ENCODE results near the gene NKAIN2.
"Not testable (repeated sequence)": the region's sequence is repeated elsewhere in the genome, so short reads cannot be mapped to it uniquely, and the experiment has no call there.

Gene NKAIN2

DNA sequence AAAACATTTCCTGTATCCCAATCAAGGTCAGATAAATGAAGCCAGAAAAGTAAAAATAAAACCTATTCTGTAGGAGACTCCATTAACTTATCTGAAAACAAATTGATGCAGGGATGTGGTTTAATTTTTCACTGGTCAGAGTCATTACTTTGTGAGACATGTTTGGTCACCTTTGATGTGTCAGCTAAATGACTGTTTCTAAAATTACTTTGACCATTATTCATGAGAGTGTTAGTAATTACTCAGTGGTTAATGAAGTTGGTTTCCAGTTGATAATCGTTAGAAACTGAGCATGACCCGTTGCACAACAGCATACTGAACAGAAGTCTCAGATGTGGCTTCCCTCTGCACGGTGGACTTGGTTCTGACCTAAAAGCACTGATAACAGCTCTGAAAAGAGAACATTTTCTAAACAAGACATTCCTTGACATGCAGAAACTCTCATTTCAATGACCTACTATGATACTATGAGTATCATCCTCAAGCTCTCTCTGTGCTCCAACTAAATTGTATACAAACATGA, 748.1 kb downstream of the NKAIN2 start:
- Histone ChIP-seq H3K9me2 (replicated peaks; ENCODE audit: insufficient read depth, low read length) (no peaks in the 10 kb centered on the region; the same call in 1 of the 2 replicates), H4K20me1 (ENCODE audit: low read depth, low read length) (no peaks in the 10 kb centered on the region), H3K9me3 (ENCODE audit: insufficient read depth, low read length) (no peaks in the 10 kb centered on the region), H3K27ac (ENCODE audit: low read depth, low read length) (no peak overlapping the region), H3K4me2 (ENCODE audit: low read depth, low read length, poor library complexity, severe bottlenecking) (no peak overlapping the region), H3K4me3 (ENCODE audit: insufficient read depth, low read length, poor library complexity, severe bottlenecking) (no peak overlapping the region), H3K79me2 (ENCODE audit: insufficient read depth, low read length) (no peaks in the 10 kb centered on the region), H2AFZ (ENCODE audit: low read depth, low read length, severe bottlenecking) (no peak overlapping the region), H3K9ac (ENCODE audit: low read length) (no peak overlapping the region), H3K36me3 (ENCODE audit: low read length) (no peaks in the 10 kb centered on the region), H3F3A (ENCODE audit: insufficient read depth) (no peaks in the 10 kb centered on the region), H3K27me3 (ENCODE audit: low read length) (no peaks in the 10 kb centered on the region)
- TF ChIP-seq CTCF (IDR thresholded peaks at IDR 0.05; ENCODE audit: insufficient read depth, low read length, poor library complexity, severe bottlenecking) (no peak), EZH2phosphoT487 (conservative IDR thresholded peaks at IDR 0.05; ENCODE audit: low read length) (no peak)

DNA sequence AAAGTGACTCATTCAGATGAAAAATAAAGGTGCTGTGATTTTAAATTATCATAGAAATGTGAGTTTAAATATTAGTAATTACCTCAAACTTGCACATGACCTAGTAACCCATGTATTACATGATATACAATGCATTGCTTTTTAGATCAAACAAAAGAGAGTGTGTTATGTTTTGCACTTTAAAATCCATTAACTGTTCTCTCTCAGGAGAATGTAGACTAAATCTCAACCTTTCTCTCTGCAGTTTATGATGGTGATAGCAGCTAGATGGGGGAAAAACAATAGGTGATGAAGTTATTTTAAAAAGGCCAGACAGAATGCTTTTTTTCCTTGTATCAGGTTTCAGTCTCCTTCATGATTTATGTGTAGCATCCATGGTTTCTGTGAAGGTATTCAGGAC, 754.2 kb downstream of the NKAIN2 start:
- H3K36me3 ChIP-seq (ENCODE audit: low read length) = no peaks in the 10 kb centered on the region
- H3K4me3 ChIP-seq (ENCODE audit: insufficient read depth, low read length, poor library complexity, severe bottlenecking) = no peak overlapping the region
- H3K9me3 ChIP-seq (ENCODE audit: insufficient read depth, low read length) = no peaks in the 10 kb centered on the region
- H3K79me2 ChIP-seq (ENCODE audit: insufficient read depth, low read length) = no peaks in the 10 kb centered on the region
- TF ChIP-seq EZH2phosphoT487 (conservative IDR thresholded peaks at IDR 0.05; ENCODE audit: low read length) = no peak
- TF ChIP-seq CTCF (IDR thresholded peaks at IDR 0.05; ENCODE audit: insufficient read depth, low read length, poor library complexity, severe bottlenecking) = no peak
- H3K27ac ChIP-seq (ENCODE audit: low read depth, low read length) = no peak overlapping the region
- no peaks in the 10 kb centered on the region for H3K9me2 ChIP-seq (replicated peaks; ENCODE audit: insufficient read depth, low read length)
- no peak overlapping the region for H3K9ac ChIP-seq (ENCODE audit: low read length)
- H2AFZ ChIP-seq (ENCODE audit: low read depth, low read length, severe bottlenecking) = no peak overlapping the region
- H3F3A ChIP-seq (ENCODE audit: insufficient read depth) = no peaks in the 10 kb centered on the region
- no peaks in the 10 kb centered on the region for H3K27me3 ChIP-seq (ENCODE audit: low read length)
- H3K4me2 ChIP-seq (ENCODE audit: low read depth, low read length, poor library complexity, severe bottlenecking) = no peak overlapping the region
- no peaks in the 10 kb centered on the region for H4K20me1 ChIP-seq (ENCODE audit: low read depth, low read length)

- H2AFZ ChIP-seq (ENCODE audit: low read depth, low read length, severe bottlenecking); H3K4me3 ChIP-seq (ENCODE audit: insufficient read depth, low read length, poor library complexity, severe bottlenecking); H3K27ac ChIP-seq (ENCODE audit: low read depth, low read length); H3K4me2 ChIP-seq (ENCODE audit: low read depth, low read length, poor library complexity, severe bottlenecking); H3K79me2 ChIP-seq (ENCODE audit: insufficient read depth, low read length); H3F3A ChIP-seq (ENCODE audit: insufficient read depth); H3K36me3 ChIP-seq (ENCODE audit: low read length); H3K9me2 ChIP-seq (replicated peaks; ENCODE audit: insufficient read depth, low read length); H3K9me3 ChIP-seq (ENCODE audit: insufficient read depth, low read length); H3K9ac ChIP-seq (ENCODE audit: low read length); H3K27me3 ChIP-seq (ENCODE audit: low read length); H4K20me1 ChIP-seq (ENCODE audit: low read depth, low read length): not testable (repeated sequence)
These were observed 756.4 kb downstream of the NKAIN2 start for GRCh38 chr6:124560078-124560477.

GRCh38 chr6:124560873-124561567, 757.4 kb downstream of the NKAIN2 start:
- H3K36me3 ChIP-seq (ENCODE audit: low read length) = no peaks in the 10 kb centered on the region
- no peaks in the 10 kb centered on the region for H4K20me1 ChIP-seq (ENCODE audit: low read depth, low read length)
- H3F3A ChIP-seq (ENCODE audit: insufficient read depth) = no peaks in the 10 kb centered on the region
- H3K4me2 ChIP-seq (ENCODE audit: low read depth, low read length, poor library complexity, severe bottlenecking) = no peak overlapping the region
- H3K4me3 ChIP-seq (ENCODE audit: insufficient read depth, low read length, poor library complexity, severe bottlenecking) = no peak overlapping the region
- no peaks in the 10 kb centered on the region for H3K9me2 ChIP-seq (replicated peaks; ENCODE audit: insufficient read depth, low read length)
- H3K27me3 ChIP-seq (ENCODE audit: low read length) = no peaks in the 10 kb centered on the region
- no peak overlapping the region for H3K9ac ChIP-seq (ENCODE audit: low read length)
- H3K27ac ChIP-seq (ENCODE audit: low read depth, low read length) = no peak overlapping the region
- no peaks in the 10 kb centered on the region for H3K9me3 ChIP-seq (ENCODE audit: insufficient read depth, low read length)
- no peak overlapping the region for H2AFZ ChIP-seq (ENCODE audit: low read depth, low read length, severe bottlenecking)
- H3K79me2 ChIP-seq (ENCODE audit: insufficient read depth, low read length) = no peaks in the 10 kb centered on the region
- TF ChIP-seq EZH2phosphoT487 (conservative IDR thresholded peaks at IDR 0.05; ENCODE audit: low read length) = no peak
- no peak for TF ChIP-seq CTCF (IDR thresholded peaks at IDR 0.05; ENCODE audit: insufficient read depth, low read length, poor library complexity, severe bottlenecking)
